K562 (cell line): ENCODE measurements around the gene LY6G6F. TPM values are rescaled to one million over a fixed set of nuclear protein-coding genes. Genes with fewer than 3 reads are reported as not detected.

Experiments used
- CBFA2T2 ChIP-seq: fragments of 450-650 bp; conservative IDR thresholded peaks from 2 replicates; pipeline ENCODE4 v1.6.1; 2017; ENCODE audit warnings: mild to moderate bottlenecking
- EP300 ChIP-seq: IDR thresholded peaks from 2 replicates; pipeline ENCODE4 v1.6.1; 2012; ENCODE audit warnings: low read length, improper control_type of control experiment
- KLF1 ChIP-seq: fragments of 450-650 bp; IDR thresholded peaks from 2 replicates; pipeline ENCODE4 v1.6.1; 2016; ENCODE audit warnings: missing genetic modification characterization, missing compliant biosample characterization
- MYC ChIP-seq, 2 experiments: fragments of 250-450 bp in 1 of 2; sonication (Bioruptor Pico) in 1 of 2; IDR thresholded peaks; 2 replicates each; pipeline versions ENCODE4 v1.5.1 to v1.6.1; 2012 to 2021; ENCODE audit warnings: low read depth in 2 of 2, borderline replicate concordance in 1 of 2, improper control_type of control experiment in 1 of 2, low read length in 1 of 2, mild to moderate bottlenecking in 1 of 2, moderate library complexity in 1 of 2
- NCOA1 ChIP-seq: fragments of 450-650 bp; IDR thresholded peaks from 2 replicates; pipeline ENCODE4 v1.6.1; 2016; ENCODE audit warnings: low read depth
- NR4A1 ChIP-seq, 2 experiments: fragments of 250-450 bp in 1 of 2; fragments of 450-650 bp in 1 of 2; sonication (Bioruptor Pico) in 1 of 2; IDR thresholded peaks; 2 replicates each; pipeline versions ENCODE4 v1.4.0 to v1.6.1; 2016 to 2020; ENCODE audit warnings: mild to moderate bottlenecking in 2 of 2, missing compliant biosample characterization in 1 of 2, missing genetic modification characterization in 1 of 2, moderate library complexity in 1 of 2
- RBM22 ChIP-seq: fragments of 200-400 bp; formaldehyde crosslinking; IDR thresholded peaks from 2 replicates; pipeline ENCODE4 v1.6.1; 2018; ENCODE audit warnings: low read length, low read depth; ENCODE audit not compliant: poor library complexity, severe bottlenecking
- SPI1 ChIP-seq: IDR thresholded peaks from 2 replicates; pipeline ENCODE4 v1.6.1; 2011; ENCODE audit warnings: low read depth, low read length, control low read depth, borderline replicate concordance
- TCF3 ChIP-seq: sonication (generic); formaldehyde crosslinking; IDR thresholded peaks from 2 replicates; pipeline ENCODE4 v1.4.0; 2020; ENCODE audit warnings: mild to moderate bottlenecking, missing genetic modification reagents
- ZBTB17 ChIP-seq: fragments of 450-650 bp; formaldehyde crosslinking; IDR thresholded peaks from 2 replicates; pipeline ENCODE4 v1.4.0; 2020; ENCODE audit warnings: mild to moderate bottlenecking
- ZBTB7A ChIP-seq: IDR thresholded peaks from 2 replicates; pipeline ENCODE4 v1.6.1; 2011; ENCODE audit warnings: low read depth, mild to moderate bottlenecking, low read length, moderate library complexity, borderline replicate concordance; ENCODE audit not compliant: control insufficient read depth
- polyA plus RNA-seq, 8 experiments: library from polyadenylated mRNA; depleted of rRNA in 4 of 8; stranded (reverse) in 5 of 8; unstranded in 3 of 8; fragments of >200 nt; fragmentation: Nextera tagmentation in 2 of 8; fragmentation: Illumina TruSeq in 1 of 8; extraction: Ambion mirVana in 2 of 8; extraction: Trizol in 1 of 8; gene quantifications; 2 replicates each; pipeline versions ENCODE4 v1.2.1 to v1.2.3, GENCODE V29; 2011 to 2014; ENCODE audit warnings: inconsistent platforms in 1 of 8, missing spikeins in 1 of 8
- total RNA-seq, 7 experiments: library from RNA; depleted of rRNA in 6 of 7; stranded (reverse); fragments of >200 nt in 6 of 7; fragmentation: Illumina TruSeq in 2 of 7; extraction: Trizol in 2 of 7; gene quantifications; 2 replicates each; pipeline versions ENCODE4 v1.2.1 to v1.2.3, GENCODE V29; 2011 to 2021; ENCODE audit warnings: low replicate concordance in 1 of 7
- TF ChIP-seq, protein P1 (sequence below): sonication (generic); formaldehyde crosslinking; IDR thresholded peaks from 2 replicates; pipeline ENCODE4 v1.8.0; 2022; ENCODE audit warnings: mild to moderate bottlenecking, low read depth, missing genetic modification reagents
- TF ChIP-seq, protein P2 (sequence below): fragments of 450-650 bp; IDR thresholded peaks from 2 replicates; pipeline ENCODE4 v1.6.1; 2016; ENCODE audit warnings: low read depth
- TF ChIP-seq, protein P3 (sequence below): sonication (generic); formaldehyde crosslinking; IDR thresholded peaks from 2 replicates; pipeline ENCODE4 v1.8.0; 2022; ENCODE audit warnings: mild to moderate bottlenecking, missing genetic modification reagents
- TF ChIP-seq, protein P4 (sequence below): fragments of 200-800 bp; sonication (Bioruptor generic); IDR thresholded peaks from 2 replicates; pipeline ENCODE4 v1.6.1; 2017; ENCODE audit warnings: missing genetic modification characterization, missing compliant biosample characterization

LY6G6F gene
- total and polyA plus RNA-seq, 9 of the 15 experiments (the other 6 are each of a cell fraction or from before 2014, with no cell fraction given): 0.14 to 0.50 (median 0.28) TPM; not detected in 2

DNA sequence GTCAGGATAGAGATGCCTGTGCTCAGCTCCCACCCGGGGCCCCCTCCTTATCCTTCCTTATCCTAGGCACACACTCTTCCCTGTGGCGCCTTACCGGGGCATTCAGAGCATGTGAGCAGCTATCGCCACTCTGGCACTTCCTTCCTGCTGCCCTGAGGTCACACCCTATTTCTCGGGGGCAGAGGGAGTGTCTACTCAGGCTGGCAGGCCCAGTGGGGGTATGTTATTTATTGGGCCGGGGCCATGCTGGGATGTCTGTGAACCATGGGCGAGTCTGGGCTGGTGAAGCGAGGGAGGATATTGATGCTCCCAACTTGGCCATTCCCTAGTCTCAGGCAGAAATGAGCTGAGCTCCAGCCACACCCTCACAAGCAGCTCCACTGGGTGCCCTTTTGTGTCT lies 4.6 kb downstream of the LY6G6F start (continued):
- TF ChIP-seq NR4A1 (CRISPR knock-in tag; IDR thresholded peaks at IDR 0.05) (no peak), NR4A1 (tag; IDR thresholded peaks at IDR 0.05) (peak; percentile 50; the same call in 1 of the 2 replicates), KLF1 (tag) (0 out of 2 replicates have a peak, but pooled peaks have one; percentile 21), EP300 (peak; percentile 7; the same call in 1 of the 2 replicates), TCF3 (peak; percentile 52; the same call in 1 of the 2 replicates), SPI1 (peak; percentile 56; the same call in 1 of the 2 replicates), MYC (IDR thresholded peaks at IDR 0.05; ENCODE audit: low read depth, low read length) (no peak), MYC (CRISPR knock-in tag; IDR thresholded peaks at IDR 0.05; ENCODE audit: borderline replicate concordance, low read depth) (0 out of 2 replicates have a peak, but pooled peaks have one; percentile 20), ZBTB7A (0 out of 2 replicates have a peak, but pooled peaks have one; percentile 26), RBM22 (no peak), NCOA1 (no peak), CBFA2T2 (0 out of 2 replicates have a peak, but pooled peaks have one; percentile 31), ZBTB17 (0 out of 2 replicates have a peak, but pooled peaks have one; percentile 40)
- TF ChIP-seq, protein P1, sequence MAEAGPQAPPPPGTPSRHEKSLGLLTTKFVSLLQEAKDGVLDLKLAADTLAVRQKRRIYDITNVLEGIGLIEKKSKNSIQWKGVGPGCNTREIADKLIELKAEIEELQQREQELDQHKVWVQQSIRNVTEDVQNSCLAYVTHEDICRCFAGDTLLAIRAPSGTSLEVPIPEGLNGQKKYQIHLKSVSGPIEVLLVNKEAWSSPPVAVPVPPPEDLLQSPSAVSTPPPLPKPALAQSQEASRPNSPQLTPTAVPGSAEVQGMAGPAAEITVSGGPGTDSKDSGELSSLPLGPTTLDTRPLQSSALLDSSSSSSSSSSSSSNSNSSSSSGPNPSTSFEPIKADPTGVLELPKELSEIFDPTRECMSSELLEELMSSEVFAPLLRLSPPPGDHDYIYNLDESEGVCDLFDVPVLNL (CRISPR knock-in tag): no peak
- TF ChIP-seq, protein P2, sequence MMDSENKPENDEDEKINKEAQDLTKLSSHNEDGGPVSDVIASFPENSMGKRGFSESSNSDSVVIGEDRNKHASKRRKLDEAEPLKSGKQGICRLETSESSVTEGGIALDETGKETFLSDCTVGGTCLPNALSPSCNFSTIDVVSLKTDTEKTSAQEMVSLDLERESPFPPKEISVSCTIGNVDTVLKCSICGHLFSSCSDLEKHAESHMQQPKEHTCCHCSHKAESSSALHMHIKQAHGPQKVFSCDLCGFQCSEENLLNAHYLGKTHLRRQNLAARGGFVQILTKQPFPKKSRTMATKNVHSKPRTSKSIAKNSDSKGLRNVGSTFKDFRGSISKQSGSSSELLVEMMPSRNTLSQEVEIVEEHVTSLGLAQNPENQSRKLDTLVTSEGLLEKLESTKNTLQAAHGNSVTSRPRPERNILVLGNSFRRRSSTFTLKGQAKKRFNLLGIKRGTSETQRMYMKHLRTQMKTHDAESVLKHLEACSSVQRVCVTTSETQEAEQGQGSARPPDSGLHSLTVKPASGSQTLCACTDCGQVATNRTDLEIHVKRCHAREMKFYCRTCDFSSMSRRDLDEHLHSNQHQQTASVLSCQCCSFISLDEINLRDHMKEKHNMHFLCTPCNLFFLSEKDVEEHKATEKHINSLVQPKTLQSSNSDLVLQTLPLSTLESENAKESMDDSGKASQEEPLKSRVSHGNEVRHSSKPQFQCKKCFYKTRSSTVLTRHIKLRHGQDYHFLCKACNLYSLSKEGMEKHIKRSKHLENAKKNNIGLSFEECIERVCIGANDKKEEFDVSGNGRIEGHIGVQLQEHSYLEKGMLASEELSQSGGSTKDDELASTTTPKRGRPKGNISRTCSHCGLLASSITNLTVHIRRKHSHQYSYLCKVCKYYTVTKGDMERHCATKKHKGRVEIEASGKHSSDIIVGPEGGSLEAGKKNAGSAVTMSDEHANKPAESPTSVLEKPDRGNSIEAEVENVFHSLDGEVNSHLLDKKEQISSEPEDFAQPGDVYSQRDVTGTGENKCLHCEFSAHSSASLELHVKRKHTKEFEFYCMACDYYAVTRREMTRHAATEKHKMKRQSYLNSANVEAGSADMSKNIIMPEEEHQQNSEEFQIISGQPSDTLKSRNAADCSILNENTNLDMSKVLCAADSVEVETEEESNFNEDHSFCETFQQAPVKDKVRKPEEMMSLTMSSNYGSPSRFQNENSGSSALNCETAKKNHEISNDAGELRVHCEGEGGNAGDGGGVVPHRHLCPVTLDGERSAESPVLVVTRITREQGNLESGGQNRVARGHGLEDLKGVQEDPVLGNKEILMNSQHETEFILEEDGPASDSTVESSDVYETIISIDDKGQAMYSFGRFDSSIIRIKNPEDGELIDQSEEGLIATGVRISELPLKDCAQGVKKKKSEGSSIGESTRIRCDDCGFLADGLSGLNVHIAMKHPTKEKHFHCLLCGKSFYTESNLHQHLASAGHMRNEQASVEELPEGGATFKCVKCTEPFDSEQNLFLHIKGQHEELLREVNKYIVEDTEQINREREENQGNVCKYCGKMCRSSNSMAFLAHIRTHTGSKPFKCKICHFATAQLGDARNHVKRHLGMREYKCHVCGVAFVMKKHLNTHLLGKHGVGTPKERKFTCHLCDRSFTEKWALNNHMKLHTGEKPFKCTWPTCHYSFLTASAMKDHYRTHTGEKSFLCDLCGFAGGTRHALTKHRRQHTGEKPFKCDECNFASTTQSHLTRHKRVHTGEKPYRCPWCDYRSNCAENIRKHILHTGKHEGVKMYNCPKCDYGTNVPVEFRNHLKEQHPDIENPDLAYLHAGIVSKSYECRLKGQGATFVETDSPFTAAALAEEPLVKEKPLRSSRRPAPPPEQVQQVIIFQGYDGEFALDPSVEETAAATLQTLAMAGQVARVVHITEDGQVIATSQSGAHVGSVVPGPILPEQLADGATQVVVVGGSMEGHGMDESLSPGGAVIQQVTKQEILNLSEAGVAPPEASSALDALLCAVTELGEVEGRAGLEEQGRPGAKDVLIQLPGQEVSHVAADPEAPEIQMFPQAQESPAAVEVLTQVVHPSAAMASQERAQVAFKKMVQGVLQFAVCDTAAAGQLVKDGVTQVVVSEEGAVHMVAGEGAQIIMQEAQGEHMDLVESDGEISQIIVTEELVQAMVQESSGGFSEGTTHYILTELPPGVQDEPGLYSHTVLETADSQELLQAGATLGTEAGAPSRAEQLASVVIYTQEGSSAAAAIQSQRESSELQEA: no peak
- TF ChIP-seq, protein P3, sequence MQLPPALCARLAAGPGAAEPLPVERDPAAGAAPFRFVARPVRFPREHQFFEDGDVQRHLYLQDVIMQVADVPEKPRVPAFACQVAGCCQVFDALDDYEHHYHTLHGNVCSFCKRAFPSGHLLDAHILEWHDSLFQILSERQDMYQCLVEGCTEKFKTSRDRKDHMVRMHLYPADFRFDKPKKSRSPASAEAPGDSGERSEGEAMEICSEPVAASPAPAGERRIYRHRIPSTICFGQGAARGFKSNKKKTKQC (CRISPR knock-in tag): no peak
- TF ChIP-seq, protein P4, sequence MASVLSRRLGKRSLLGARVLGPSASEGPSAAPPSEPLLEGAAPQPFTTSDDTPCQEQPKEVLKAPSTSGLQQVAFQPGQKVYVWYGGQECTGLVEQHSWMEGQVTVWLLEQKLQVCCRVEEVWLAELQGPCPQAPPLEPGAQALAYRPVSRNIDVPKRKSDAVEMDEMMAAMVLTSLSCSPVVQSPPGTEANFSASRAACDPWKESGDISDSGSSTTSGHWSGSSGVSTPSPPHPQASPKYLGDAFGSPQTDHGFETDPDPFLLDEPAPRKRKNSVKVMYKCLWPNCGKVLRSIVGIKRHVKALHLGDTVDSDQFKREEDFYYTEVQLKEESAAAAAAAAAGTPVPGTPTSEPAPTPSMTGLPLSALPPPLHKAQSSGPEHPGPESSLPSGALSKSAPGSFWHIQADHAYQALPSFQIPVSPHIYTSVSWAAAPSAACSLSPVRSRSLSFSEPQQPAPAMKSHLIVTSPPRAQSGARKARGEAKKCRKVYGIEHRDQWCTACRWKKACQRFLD (CRISPR knock-in tag): 0 out of 2 replicates have a peak, but pooled peaks have one; percentile 5
